Ovary (tissue), 9 donors: ENCODE measurements around the gene ARHGAP23. TPM values are rescaled to one million over a fixed set of nuclear protein-coding genes. Genes with fewer than 3 reads are reported as not detected.

Source experiments
- DNase-seq, 5 donors: peaks; one replicate each; pipeline ENCODE4 v3.0.0-alpha.2; 2019 to 2020
- H3K27ac ChIP-seq, 2 donors: fragments of 200-600 bp; one replicate each; pipeline versions ENCODE4 v1.5.1 to v1.8.0; 2019 to 2022
- H3K27me3 ChIP-seq: fragments of 200-600 bp; one replicate; pipeline ENCODE4 v1.8.0; 2022
- H3K36me3 ChIP-seq: fragments of 200-600 bp; sonication (generic); one replicate; pipeline ENCODE4 v1.5.1; 2019
- H3K4me1 ChIP-seq: one replicate; pipeline ENCODE4 v1.8.1; 2013; ENCODE audit warnings: mild to moderate bottlenecking, moderate library complexity; ENCODE audit not compliant: insufficient read depth
- H3K4me3 ChIP-seq: fragments of 200-600 bp; sonication (generic); one replicate; pipeline ENCODE4 v1.5.1; 2017
- H3K9me3 ChIP-seq, 2 donors: fragments of 200-600 bp in 1 of 2; sonication (generic) in 1 of 2; one replicate each; pipeline versions ENCODE4 v1.5.1 to v1.8.1; 2013 to 2019; ENCODE audit warnings: mild to moderate bottlenecking in 1 of 2, moderate library complexity in 1 of 2
- CTCF ChIP-seq, 3 donors: fragments of 450-650 bp in 2 of 3; fragments of 200-600 bp in 1 of 3; IDR thresholded peaks; one replicate each; pipeline versions ENCODE4 v1.5.1 to v1.8.0; 2016 to 2022; ENCODE audit warnings: antibody characterized with exemption in 3 of 3, mild to moderate bottlenecking in 1 of 3
- EP300 ChIP-seq: sonication (generic); formaldehyde crosslinking; IDR thresholded peaks from one replicate; pipeline ENCODE4 v1.6.1; 2017; ENCODE audit warnings: antibody characterized with exemption
- POLR2A ChIP-seq: fragments of 450-650 bp; IDR thresholded peaks from one replicate; pipeline ENCODE4 v1.6.1; 2017; ENCODE audit warnings: antibody characterized with exemption, mild to moderate bottlenecking, moderate library complexity
- WGBS, 3 donors: extraction: QIAGEN DNeasy Blood & Tissue Kit in 1 of 3; methylation state at CpG; one replicate each; pipeline versions ENCODE4 v1.1.5 to v1.1.7; 2013 to 2017; 5-methylcytosine and 5-hydroxymethylcytosine counted together
- intact Hi-C, 4 donors: fragments of 100-400 bp; cut with DNase I; formaldehyde crosslinking; loops; one replicate each; pipeline versions ENCODE4 v1.11.0 to v1.15.1; 2022 to 2023
- polyA plus RNA-seq, 2 donors: library from polyadenylated mRNA; stranded (reverse); fragments of 200-250 nt in 1 of 2; fragments of 350-450 nt in 1 of 2; fragmentation: Illumina TruSeq in 1 of 2; extraction: RNeasy Lipid Tissue Mini Kit (QIAGEN cat#74804) in 1 of 2; gene quantifications; one replicate each; pipeline ENCODE4 v1.2.3, GENCODE V29; 2013 to 2014
- total RNA-seq, 7 donors: library from RNA; depleted of rRNA in 2 of 7; stranded (reverse); fragments of >200 nt in 2 of 7; fragmentation: NEBNext Ultra II Directional in 3 of 7; extraction: Animal tissue kit (Norgen Biotek cat#: 25700) in 3 of 7; gene quantifications; one replicate each; pipeline versions ENCODE4 v1.1.0 to v1.2.4, GENCODE V29; 2016 to 2023
- donor health status: DM: no; HTN: no; CAD: no; lungs with moderate emphysema.
- donor health status: DM: no; HTN: no; CAD: no.
- donor health status: Bipolar disorder and iron deficiency.
- donor health status: DM: yes; HTN: yes; CAD: no.
- donor health status: DM: no; HTN: no; CAD: no.
- donor health status: DM: yes; HTN: yes; CAD: no.

ARHGAP23 gene
- total and polyA plus RNA-seq, 9 donors: 13.7 to 76.4 (median 45.3) TPM

- TF ChIP-seq POLR2A (no peak), CTCF (IDR thresholded peaks at IDR 0.05) (no peak), EP300 (no peak)
- DNase-seq: no peak
- 77 to 79% (median 77%) methylated on average over 6 of the region's 6 CpGs for WGBS, 3 donors
- no peak overlapping the region for H3K4me3 ChIP-seq
- H3K36me3 ChIP-seq: no peaks in the 10 kb centered on the region
- peaks cover 7% of the 10 kb centered on the region for H3K4me1 ChIP-seq
- H3K9me3 ChIP-seq: no peaks in the 10 kb centered on the region
- intact Hi-C loops: loop anchor here in 2 of 4 donors (10.0 kb wide), 2 partner anchors 50 to 60 kb away; no protein-coding TSS in a partner anchor
- no peak overlapping the region for H3K27ac ChIP-seq
- H3K27me3 ChIP-seq: no peaks in the 10 kb centered on the region
These were observed 3.8 kb upstream of the ARHGAP23 start for GRCh38 chr17:38424297-38424972.

- no peaks in the 10 kb centered on the region for H3K9me3 ChIP-seq
- 79 to 91% (median 84%) methylated on average over 13 of the region's 13 CpGs for WGBS, 3 donors
- intact Hi-C loops: loop anchor here (5.0 to 10.0 kb wide), 4 partner anchors 42 to 60 kb away; no protein-coding TSS in a partner anchor
- H3K4me1 ChIP-seq: peaks cover 7% of the 10 kb centered on the region
- TF ChIP-seq EP300 (no peak), CTCF (IDR thresholded peaks at IDR 0.05) (no peak), POLR2A (no peak)
- no peak for DNase-seq
- no peaks in the 10 kb centered on the region for H3K27me3 ChIP-seq
- no peak overlapping the region for H3K27ac ChIP-seq
- H3K4me3 ChIP-seq: no peak overlapping the region
- no peaks in the 10 kb centered on the region for H3K36me3 ChIP-seq
These were observed 3.2 kb upstream of the ARHGAP23 start for GRCh38 chr17:38425031-38425430.

- WGBS, 3 donors: 47 to 65% (median 60%) methylated on average over 9 of the region's 9 CpGs
- Histone ChIP-seq H3K4me1 (peaks cover 7% of the 10 kb centered on the region), H3K36me3 (no peaks in the 10 kb centered on the region), H3K27ac (no peak overlapping the region), H3K4me3 (no peak overlapping the region), H3K27me3 (no peaks in the 10 kb centered on the region), H3K9me3 (no peaks in the 10 kb centered on the region)
- DNase-seq: no peak
- TF ChIP-seq POLR2A: no peak
- no peak for TF ChIP-seq CTCF (IDR thresholded peaks at IDR 0.05)
- TF ChIP-seq EP300: no peak
- intact Hi-C loops: loop anchor here (5.0 to 10.0 kb wide), 4 partner anchors 42 to 59 kb away; no protein-coding TSS in a partner anchor
These were observed 2.5 kb upstream of the ARHGAP23 start for GRCh38 chr17:38425744-38426143.

- Histone ChIP-seq H3K27me3 (no peaks in the 10 kb centered on the region), H3K4me3 (no peak overlapping the region), H3K4me1 (peaks cover 3% of the 10 kb centered on the region), H3K36me3 (no peaks in the 10 kb centered on the region), H3K27ac (no peak overlapping the region), H3K9me3 (no peaks in the 10 kb centered on the region)
- TF ChIP-seq POLR2A (no peak), EP300 (no peak), CTCF (IDR thresholded peaks at IDR 0.05) (no peak)
- intact Hi-C loops: loop anchor here (5.0 to 10.0 kb wide), 4 partner anchors 41 to 58 kb away; no protein-coding TSS in a partner anchor
- no peak for DNase-seq
These were observed 1.8 kb upstream of the ARHGAP23 start for GRCh38 chr17:38426441-38426840.
